Stimulated activated CD8-positive, alpha-beta memory T cell treated with anti-CD3 and anti-CD28 coated beads, Interleukin-4, amount 100 ng/mL, for 4 hours (primary cell): Measurements from ENCODE around the gene CNOT3.
"Not testable (repeated sequence)": the region's sequence is repeated elsewhere in the genome, so short reads cannot be mapped to it uniquely, and the experiment has no call there.

ENCODE experiments used
- DNase-seq, 2 donors: peaks; one replicate each; pipeline ENCODE4 v3.0.0-alpha.2; 2020; ENCODE audit warnings: low read depth in 2 of 2, low spot score in 1 of 2

The CNOT3 gene

DNA sequence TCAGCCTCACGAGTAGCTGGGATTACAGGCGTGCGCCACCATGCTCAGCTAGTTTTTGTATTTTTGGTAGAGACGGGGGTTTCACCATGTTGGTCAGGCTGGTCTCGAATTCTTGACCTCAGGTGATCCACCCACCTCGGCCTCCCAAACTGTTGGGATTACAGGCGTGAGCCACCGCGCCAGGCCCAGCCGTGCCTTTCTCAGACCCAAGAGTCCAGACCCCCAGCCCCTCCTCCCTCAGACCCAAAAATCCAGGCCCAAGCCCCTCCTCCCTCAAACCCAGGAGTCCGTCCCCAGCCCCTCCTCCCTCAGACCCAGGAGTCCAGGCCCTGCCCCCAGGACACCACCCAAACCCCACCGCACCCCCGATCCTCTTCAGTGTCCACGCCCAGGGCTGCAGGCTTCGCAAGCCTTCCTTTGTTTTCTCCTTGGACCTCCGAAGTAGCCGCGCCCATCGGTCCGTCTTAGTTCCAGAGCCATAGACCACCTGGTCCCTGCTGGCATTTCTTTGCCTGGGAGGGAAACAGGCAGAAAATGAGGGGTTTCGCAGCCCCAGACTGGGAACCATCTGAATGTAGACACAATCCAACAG is 31.7 kb downstream of the CNOT3 start:
- DNase-seq = no peak

GRCh38 chr19:54171736-54172431 is 34.3 kb downstream of the CNOT3 start:
- DNase-seq = not testable (repeated sequence)

DNA sequence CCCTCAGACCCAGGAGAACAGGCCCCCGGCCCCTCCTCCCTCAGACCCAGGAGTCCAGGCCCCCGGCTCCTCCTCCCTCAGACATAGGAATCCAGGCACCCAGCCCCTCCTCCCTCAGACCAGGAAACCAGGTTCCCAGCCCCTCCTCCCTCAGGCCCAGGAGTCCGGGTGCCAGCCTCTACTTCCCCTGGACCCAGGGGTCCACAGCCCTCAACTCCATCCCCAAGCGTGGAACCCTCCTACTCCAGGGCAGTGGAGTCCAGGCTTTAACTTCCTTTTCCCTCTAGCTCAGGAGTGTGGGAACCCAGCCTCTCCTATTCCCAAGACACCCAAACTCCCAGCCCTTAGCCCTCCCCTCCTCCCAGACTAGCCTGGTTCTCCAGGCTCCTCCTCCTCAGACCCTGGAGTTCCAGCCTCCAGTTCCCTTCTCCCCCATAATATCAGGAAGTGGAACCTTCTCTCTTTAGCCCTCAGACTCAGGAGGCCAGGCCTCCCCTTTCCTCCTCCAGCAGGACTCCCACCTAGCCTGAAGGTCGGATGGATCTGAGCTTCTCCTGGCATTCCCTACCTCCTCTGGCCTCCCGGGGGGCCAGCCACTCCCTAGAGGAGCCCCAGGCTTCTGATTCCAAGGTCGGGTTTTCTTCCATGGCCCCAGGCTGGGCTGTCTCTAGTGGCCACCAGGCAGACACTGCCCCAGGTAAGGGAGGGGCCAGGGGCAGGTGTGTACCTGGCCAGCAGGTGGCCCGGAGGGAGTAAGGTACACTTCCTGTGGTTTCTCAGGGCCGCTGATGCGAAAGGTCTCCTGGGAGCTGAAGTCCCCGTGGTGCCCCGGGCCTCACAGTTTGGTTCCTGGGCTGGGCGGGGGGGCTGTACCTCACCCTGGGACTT is 35.2 kb downstream of the CNOT3 start, which contains the start of gene TMC4:
Gene TMC4 (minus strand): TSS at position 690 of the 888 bp plus-strand sequence. CDS start 43 bp downstream, at position 647.
- no peak for DNase-seq

- DNase-seq = no peak
Observed at GRCh38 chr19:54173359-54173699, 35.8 kb downstream of the CNOT3 start.

DNA sequence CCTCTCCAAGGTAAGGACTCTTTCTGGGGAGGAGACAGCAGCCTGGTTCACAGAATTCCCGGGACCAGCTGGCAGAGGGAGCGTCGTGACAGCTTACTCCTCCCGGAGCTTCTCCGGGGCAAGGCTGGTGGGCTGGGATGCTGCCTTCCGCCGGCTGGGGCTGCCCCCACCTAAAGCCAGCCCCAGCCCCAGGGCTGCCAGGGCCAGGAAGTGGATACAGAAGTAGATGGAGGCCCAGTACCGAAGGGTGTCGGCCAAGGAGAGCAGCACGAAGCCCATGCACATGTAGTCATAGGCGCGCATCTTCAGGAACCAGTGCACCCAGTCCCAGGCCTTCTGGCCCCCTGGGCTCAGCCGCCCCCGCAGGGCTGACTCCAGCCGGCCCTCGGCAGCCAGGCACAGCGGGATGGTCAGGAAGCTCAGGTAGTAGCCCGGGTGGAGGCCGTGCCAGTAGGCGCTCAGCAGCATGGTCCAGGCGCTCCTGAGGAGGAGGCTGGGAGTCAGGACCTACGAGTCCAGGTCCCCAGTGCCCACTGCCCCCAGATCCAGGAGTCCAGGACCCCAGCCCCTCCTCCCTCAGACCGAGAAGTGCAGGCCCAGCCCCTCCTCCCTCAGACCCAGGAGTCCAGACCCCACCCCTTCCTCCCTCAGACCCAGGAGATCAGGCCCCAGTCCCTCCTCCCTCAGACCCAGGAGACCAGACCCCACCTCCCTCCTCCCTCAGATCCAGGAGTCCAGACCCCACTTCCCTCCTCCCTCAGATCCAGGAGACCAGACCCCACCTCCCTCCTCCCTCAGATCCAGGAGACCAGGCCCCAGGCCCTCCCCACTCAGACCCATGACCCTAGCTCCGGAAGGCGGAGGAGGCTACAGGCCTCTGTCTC is 36.6 kb downstream of the CNOT3 start:
- DNase-seq = no peak

GRCh38 chr19:54178581-54179261 is 41.2 kb downstream of the CNOT3 start:
- DNase-seq = no peak

DNA sequence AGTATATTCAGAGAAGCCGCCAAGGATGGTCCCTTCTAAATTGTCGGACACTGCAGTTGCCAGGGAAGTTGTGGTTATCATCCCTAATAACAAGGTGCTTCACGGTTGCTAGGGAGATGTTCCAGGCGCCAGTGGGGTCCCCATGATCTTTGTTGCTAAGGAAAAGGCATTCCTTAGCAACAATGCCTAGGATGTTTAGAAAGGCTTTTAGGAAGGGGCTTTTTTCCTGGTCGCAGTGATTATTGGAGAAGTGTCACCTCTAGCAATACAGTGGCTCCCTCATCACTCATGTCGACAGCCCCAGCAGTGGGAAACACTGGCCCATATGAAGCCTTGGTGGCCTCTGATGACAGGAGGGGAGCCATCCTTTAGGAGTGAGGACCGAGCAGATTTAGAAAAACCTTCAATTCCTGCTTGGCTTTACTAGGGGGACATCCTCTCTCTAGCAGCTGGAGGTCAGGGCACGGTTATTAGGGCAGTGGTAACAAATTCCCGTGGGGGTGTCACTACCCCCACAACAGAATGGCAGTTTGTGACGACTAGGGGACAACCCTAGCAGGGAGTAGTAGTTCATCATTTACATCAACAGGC is 41.8 kb downstream of the CNOT3 start:
- no peak for DNase-seq

DNA sequence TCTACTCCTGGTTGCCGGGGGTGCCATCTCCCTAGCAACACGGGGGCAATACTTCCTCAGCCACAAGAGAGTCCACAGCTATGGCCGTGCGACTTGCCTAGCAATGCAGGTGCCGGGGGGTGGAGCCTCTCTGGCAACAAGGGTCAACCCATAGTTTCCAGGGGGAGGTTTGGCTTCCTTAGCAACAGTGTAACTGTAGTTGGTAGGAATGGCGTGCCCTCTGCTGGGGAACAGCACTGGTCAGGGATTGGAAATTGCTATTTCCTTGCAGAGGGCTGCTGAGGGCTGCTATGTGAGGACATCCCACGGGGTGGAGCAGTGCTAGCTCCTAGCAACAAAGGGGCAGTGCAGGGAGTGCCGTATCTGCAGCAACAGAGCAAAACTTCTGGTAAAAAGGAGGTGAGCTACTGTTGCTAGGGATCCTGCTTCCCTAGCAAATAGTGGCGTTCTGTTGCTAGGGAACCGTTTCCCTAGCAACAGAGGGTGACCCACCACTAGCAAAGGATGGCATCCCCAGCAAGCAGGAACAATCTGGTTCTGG is 42.4 kb downstream of the CNOT3 start:
- DNase-seq = no peak

- DNase-seq = no peak
Observed at GRCh38 chr19:54180691-54181091, 43.1 kb downstream of the CNOT3 start.

DNA sequence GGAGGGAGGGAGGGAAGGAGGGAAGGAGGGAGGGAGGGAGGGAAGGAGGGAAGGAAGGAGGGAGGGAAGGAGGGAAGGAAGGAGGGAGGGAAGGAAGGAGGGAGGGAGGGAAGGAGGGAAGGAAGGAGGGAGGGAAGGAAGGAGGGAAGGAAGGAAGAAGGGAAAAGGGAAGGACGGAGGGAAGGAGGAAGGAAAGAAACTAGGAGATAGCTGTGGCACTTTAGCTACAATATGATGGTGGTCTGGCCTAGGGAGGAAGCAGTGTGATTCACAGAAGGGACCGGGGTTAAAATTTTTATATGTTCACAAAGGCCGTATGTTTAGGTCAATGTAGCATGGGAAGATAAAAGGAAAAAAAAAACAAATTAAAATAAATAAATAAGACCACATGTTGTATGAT is 44.3 kb downstream of the CNOT3 start:
- DNase-seq = not testable (repeated sequence)

- no peak for DNase-seq
Observed at GRCh38 chr19:54183431-54183830, 45.9 kb downstream of the CNOT3 start.

DNA sequence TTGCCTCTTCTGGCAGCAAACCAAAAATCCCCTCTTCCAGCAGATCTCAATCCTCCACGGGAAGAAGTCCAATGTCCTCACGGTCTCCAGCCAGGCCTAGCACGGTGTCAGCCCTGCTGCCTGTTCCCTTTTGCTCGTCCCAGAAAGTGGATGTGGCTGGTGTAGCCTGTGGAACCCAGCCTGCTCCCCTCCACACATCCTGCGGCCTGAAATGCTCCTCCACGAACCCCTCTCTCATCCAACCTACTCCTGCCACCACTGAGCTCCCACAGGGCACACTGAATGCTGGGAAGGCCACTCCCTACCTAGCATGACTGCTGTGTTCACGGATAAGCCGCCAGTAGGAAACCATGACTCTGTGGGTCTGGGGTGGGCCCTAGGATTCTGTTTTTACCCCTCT is 48.8 kb downstream of the CNOT3 start:
- DNase-seq = no peak

DNA sequence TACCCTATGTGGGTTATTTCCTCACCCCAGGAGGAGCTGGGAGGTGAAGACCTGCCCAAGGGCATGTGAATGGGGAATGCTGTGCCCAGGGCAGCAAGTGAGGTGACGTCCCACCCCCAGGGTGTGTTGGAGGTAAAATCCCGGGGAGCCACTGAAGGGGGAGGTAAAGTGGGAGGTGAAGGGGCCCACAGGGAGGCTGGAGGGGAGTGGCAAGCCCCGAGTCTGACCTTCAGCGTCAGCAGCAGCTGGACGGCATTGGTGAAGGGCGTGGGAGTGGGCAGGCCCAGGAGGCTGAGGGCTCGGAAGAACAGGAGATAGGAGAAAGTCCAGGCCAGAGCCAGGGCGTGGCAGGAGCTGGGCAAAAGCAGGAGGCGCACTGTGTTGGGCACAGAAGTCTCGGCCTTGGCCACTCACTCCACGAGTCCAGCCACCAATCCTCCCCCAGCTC is 49.4 kb downstream of the CNOT3 start:
- no peak for DNase-seq

DNA sequence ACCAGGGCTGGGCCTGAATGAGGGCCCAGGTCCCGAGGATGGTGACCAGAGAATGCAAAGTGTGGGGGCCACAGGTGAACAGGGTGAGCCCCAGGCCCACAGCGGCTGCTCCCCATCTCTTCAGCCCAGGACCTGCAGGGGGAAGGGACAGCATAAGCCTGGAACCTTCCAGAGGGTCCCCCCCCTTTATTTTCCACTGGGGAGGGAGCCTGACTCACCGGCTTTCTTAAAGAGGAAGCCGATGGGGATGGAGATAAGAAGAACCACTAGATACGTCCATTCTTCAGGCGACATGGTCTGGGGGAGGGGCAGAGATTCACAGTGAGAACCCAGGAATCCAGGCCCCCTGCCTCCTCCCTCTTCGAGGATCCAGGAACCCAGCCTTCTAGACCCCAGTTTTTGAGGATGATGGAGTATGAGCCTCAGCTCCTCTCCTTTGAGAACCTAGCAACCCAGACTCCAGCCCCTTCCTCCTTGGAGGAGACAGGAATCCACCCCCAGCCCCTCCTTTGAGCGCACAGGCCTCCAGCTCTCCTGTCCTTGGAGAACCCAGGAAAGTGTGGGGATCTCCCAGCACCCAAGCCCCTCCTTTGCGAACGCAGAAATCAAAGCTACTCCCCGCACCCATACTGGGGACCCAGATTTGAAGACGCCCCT is 50.8 kb downstream of the CNOT3 start:
- no peak for DNase-seq

DNA sequence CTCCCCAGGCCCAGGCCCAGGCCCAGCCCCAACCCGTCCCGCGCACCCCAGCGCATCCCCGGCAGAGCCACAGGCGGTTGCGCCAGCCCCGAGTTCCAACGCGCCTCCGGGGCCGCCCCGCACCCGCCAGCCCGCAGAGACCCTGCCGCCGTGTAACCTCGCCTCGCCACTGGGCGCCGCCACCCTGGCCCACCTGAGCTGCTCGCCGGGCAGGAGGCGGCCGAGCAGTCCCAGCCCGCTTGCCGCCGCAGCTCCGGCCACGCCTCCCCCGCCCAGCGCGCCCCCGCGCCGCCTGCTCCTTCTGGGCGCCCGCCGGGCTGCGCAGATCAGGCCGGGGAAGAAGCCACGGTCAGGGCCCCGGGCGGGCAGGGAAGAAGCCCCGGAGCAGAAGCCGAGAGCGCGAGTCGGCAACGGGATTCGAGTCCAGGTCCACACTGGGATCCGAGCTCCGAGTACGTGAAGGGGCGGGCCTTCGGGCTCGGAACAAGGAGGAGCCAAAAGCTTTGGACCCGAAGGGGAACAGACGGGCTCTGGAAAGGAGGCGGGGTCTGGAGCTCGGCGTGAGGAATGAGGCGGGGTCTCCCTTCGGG is 51.7 kb downstream of the CNOT3 start, which contains the start of gene MBOAT7:
Gene MBOAT7 (minus strand): TSS at position 436 of the 590 bp plus-strand sequence. CDS start 1,072 bp downstream, outside the sequence.
- no peak for DNase-seq

- DNase-seq = peak; percentile 100
Observed at GRCh38 chr19:54189735-54190502, 52.4 kb downstream of the CNOT3 start.

GRCh38 chr19:54190503-54191010 is 53.0 kb downstream of the CNOT3 start:
- peak; percentile 99 to 100 for DNase-seq
